HCT116 (cell line): Measurements from ENCODE around the gene CIBAR2. TPM values are rescaled to one million over a fixed set of nuclear protein-coding genes. Genes with fewer than 3 reads are reported as not detected.

Source experiments
- ATAC-seq: fragments of 200-7000 bp; cut with Tn5 transposase; 2 replicates; pipeline ENCODE4 v1.9.1; 2020; ENCODE audit warnings: mild to moderate bottlenecking, moderate library complexity
- BruUV-seq: library from RNA; stranded (reverse); fragments of 400-500 nt; replicated peaks from 2 replicates; lab custom pipeline; 2021; lab: Mats Ljungman, UMichigan
- CTCF ChIA-PET: fragments of 300-600 bp; sonication (Branson Sonifier 250); formaldehyde crosslinking; loops from one replicate; lab custom pipeline; 2021; ENCODE audit warnings: antibody characterized with exemption; lab: Charles Lee
- POLR2A ChIA-PET: fragments of 300-600, 350-600 bp; sonication (Branson Sonifier 250); formaldehyde crosslinking; loops from one replicate; lab custom pipeline; 2021; ENCODE audit warnings: antibody characterized with exemption; lab: Charles Lee
- RAD21 ChIA-PET, 2 experiments: fragments of 300-600 bp; sonication (Branson Sonifier 250); formaldehyde crosslinking; loops; one replicate each; lab custom pipeline; 2023; ENCODE audit warnings: low total read pairs in 2 of 2; ENCODE audit not compliant: uncharacterized antibody in 2 of 2, unreplicated experiment in 2 of 2, low non-redundant PET in 1 of 2; lab: Charles Lee
- DNase-seq: peaks from one replicate; pipeline ENCODE4 v3.0.0-alpha.2; 2010; ENCODE audit warnings: low read depth, low spot score
- H2AFZ ChIP-seq: fragments of 200-600 bp; shearing (Covaris generic), sonication (generic); 2 replicates; pipeline ENCODE4 v1.6.1; 2017; ENCODE audit warnings: low read depth, mixed run types, mixed read lengths, antibody characterized with exemption, low read length; ENCODE audit not compliant: poor library complexity, severe bottlenecking
- H3K27ac ChIP-seq: 2 replicates; pipeline ENCODE4 v1.5.1; 2012; ENCODE audit warnings: low read depth, low read length
- H3K27me3 ChIP-seq: fragments of 200-600 bp; sonication (generic); 2 replicates; pipeline ENCODE4 v1.6.1; 2016; ENCODE audit warnings: mixed run types, low read length, mixed read lengths; ENCODE audit not compliant: insufficient read depth
- H3K36me3 ChIP-seq, 2 experiments: fragments of 200-500 bp in 1 of 2; fragments of 200-600 bp in 1 of 2; sonication (Bioruptor generic) in 1 of 2; sonication (generic) in 1 of 2; 2 replicates each; pipeline versions ENCODE4 v1.5.1 to v1.6.1; 2014 to 2016; ENCODE audit warnings: low read length in 2 of 2, inconsistent platforms in 1 of 2, mixed read lengths in 1 of 2, mixed run types in 1 of 2; ENCODE audit not compliant: insufficient read depth in 2 of 2, control insufficient read depth in 1 of 2
- H3K4me1 ChIP-seq, 2 experiments: fragments of 200-600 bp in 1 of 2; sonication (generic) in 1 of 2; 2 replicates each; pipeline versions ENCODE4 v1.5.1 to v1.6.1; 2012 to 2017; ENCODE audit warnings: low read length in 2 of 2, inconsistent platforms in 1 of 2, mild to moderate bottlenecking in 1 of 2, mixed read lengths in 1 of 2, mixed run types in 1 of 2, moderate library complexity in 1 of 2; ENCODE audit not compliant: insufficient read depth in 2 of 2, control insufficient read depth in 1 of 2
- H3K4me2 ChIP-seq: fragments of 200-600 bp; sonication (generic); 2 replicates; pipeline ENCODE4 v1.6.1; 2017; ENCODE audit warnings: mixed run types, low read length, mixed read lengths
- H3K4me3 ChIP-seq, 2 experiments: fragments of 200-600 bp in 1 of 2; sonication (generic) in 1 of 2; replicated peaks in 1 of 2; 2 replicates each; pipeline ENCODE4 v1.5.1; 2011 to 2016; ENCODE audit warnings: low read length in 2 of 2, control low read depth in 1 of 2, low read depth in 1 of 2, mild to moderate bottlenecking in 1 of 2, mixed read lengths in 1 of 2, mixed run types in 1 of 2
- H3K79me2 ChIP-seq: fragments of 200-600 bp; sonication (generic); 2 replicates; pipeline ENCODE4 v1.6.1; 2017; ENCODE audit warnings: mild to moderate bottlenecking, mixed run types, low read length, moderate library complexity, mixed read lengths; ENCODE audit not compliant: insufficient read depth
- H3K9ac ChIP-seq: fragments of 200-600 bp; sonication (generic); 2 replicates; pipeline ENCODE4 v1.6.1; 2016; ENCODE audit warnings: low read length, mixed read lengths
- H3K9me2 ChIP-seq: fragments of 200-600 bp; sonication (generic), shearing (Covaris generic); 2 replicates; pipeline ENCODE4 v1.6.1; 2017; ENCODE audit warnings: mixed run types, mild to moderate bottlenecking, moderate library complexity; ENCODE audit not compliant: insufficient read depth
- H3K9me3 ChIP-seq, 2 experiments: fragments of 200-500 bp in 1 of 2; fragments of 200-600 bp in 1 of 2; sonication (Bioruptor generic) in 1 of 2; sonication (generic) in 1 of 2; 2 replicates each; pipeline ENCODE4 v1.6.1; 2014 to 2017; ENCODE audit warnings: low read length in 2 of 2, mixed read lengths in 2 of 2, inconsistent platforms in 1 of 2, low read depth in 1 of 2, mild to moderate bottlenecking in 1 of 2, mixed run types in 1 of 2, moderate library complexity in 1 of 2; ENCODE audit not compliant: control insufficient read depth in 1 of 2, insufficient read depth in 1 of 2
- H4K20me1 ChIP-seq: fragments of 200-600 bp; sonication (generic), shearing (Covaris generic); 2 replicates; pipeline ENCODE4 v1.6.1; 2017; ENCODE audit warnings: mixed run types, mild to moderate bottlenecking, moderate library complexity; ENCODE audit not compliant: insufficient read depth
- ATF3 ChIP-seq: IDR thresholded peaks from 2 replicates; pipeline ENCODE4 v1.6.1; 2012
- CEBPB ChIP-seq: IDR thresholded peaks from 2 replicates; pipeline ENCODE4 v1.6.1; 2012; ENCODE audit warnings: low read depth
- CTCF ChIP-seq, 3 experiments: fragments of 200-600 bp in 1 of 3; sonication (generic) in 1 of 3; IDR thresholded peaks in 2 of 3; conservative IDR thresholded peaks in 1 of 3; 2 replicates each; pipeline ENCODE4 v1.5.1; 2012 to 2017; ENCODE audit warnings: low read depth in 2 of 3, low read length in 2 of 3, antibody characterized with exemption in 1 of 3, borderline replicate concordance in 1 of 3, control low read depth in 1 of 3, mild to moderate bottlenecking in 1 of 3, mixed read lengths in 1 of 3, mixed run types in 1 of 3, moderate library complexity in 1 of 3; ENCODE audit not compliant: insufficient read depth in 1 of 3
- EGR1 ChIP-seq: IDR thresholded peaks from 2 replicates; pipeline ENCODE4 v1.6.1; 2012; ENCODE audit warnings: low read depth
- ELF1 ChIP-seq: IDR thresholded peaks from 2 replicates; pipeline ENCODE4 v1.6.1; 2012; ENCODE audit warnings: low read depth, borderline replicate concordance
- EZH2phosphoT487 ChIP-seq: fragments of 200-600 bp; IDR thresholded peaks from 2 replicates; pipeline ENCODE4 v1.6.1; 2018; ENCODE audit warnings: antibody characterized with exemption, borderline replicate concordance
- JUND ChIP-seq: IDR thresholded peaks from 2 replicates; pipeline ENCODE4 v1.6.1; 2012
- RAD21 ChIP-seq: IDR thresholded peaks from 2 replicates; pipeline ENCODE4 v1.6.1; 2012; ENCODE audit warnings: low read depth, mild to moderate bottlenecking
- REST ChIP-seq: IDR thresholded peaks from 2 replicates; pipeline ENCODE4 v1.6.1; 2012; ENCODE audit warnings: low read depth
- SP1 ChIP-seq: IDR thresholded peaks from 2 replicates; pipeline ENCODE4 v1.6.1; 2012; ENCODE audit warnings: low read depth
- SRF ChIP-seq: IDR thresholded peaks from 2 replicates; pipeline ENCODE4 v1.6.1; 2012; ENCODE audit warnings: low read depth
- ZNF274 ChIP-seq: fragments of 200-500 bp; sonication (Bioruptor generic); IDR thresholded peaks from 2 replicates; pipeline ENCODE4 v1.6.1; 2014; ENCODE audit warnings: mild to moderate bottlenecking, low read depth, low read length, inconsistent platforms
- intact Hi-C: fragments of 100-400 bp; cut with micrococcal nuclease; formaldehyde crosslinking; loops from 2 replicates; pipeline ENCODE4 v1.10.0; 2022
- total RNA-seq: library from RNA; stranded (reverse); gene quantifications from one replicate; pipeline ENCODE4 v1.2.1, GENCODE V29; 2021; ENCODE audit not compliant: unreplicated experiment

CIBAR2 gene
- total RNA-seq, 1 experiment from 2014 or later: 0.27 TPM

GRCh38 chr16:85136702-85137322 is 24.5 kb upstream of the CIBAR2 start:
- no TSS peak for BruUV-seq
- Histone ChIP-seq H2AFZ (no peak overlapping the region), H3K4me2 (no peak overlapping the region)

GRCh38 chr16:85136213-85136701 is 24.0 kb upstream of the CIBAR2 start:
- Histone ChIP-seq H3K36me3 (no peaks in the 10 kb centered on the region), H3K27me3 (no peaks in the 10 kb centered on the region), H3K4me2 (no peak overlapping the region), H3K4me1 (no peaks in the 10 kb centered on the region), H3K27ac (no peak overlapping the region), H3K9ac (no peak overlapping the region), H3K4me3 (no peak overlapping the region), H4K20me1 (no peaks in the 10 kb centered on the region), H3K79me2 (no peaks in the 10 kb centered on the region), H3K9me2 (no peaks in the 10 kb centered on the region), H2AFZ (no peak overlapping the region), H3K9me3 (no peaks in the 10 kb centered on the region)
- DNase-seq (no peak), ATAC-seq (no peak)
- intact Hi-C loops: no loop called here
- CTCF ChIA-PET: no interaction called here
- BruUV-seq: no TSS peak
- POLR2A ChIA-PET: no interaction called here
- RAD21 ChIA-PET: no interaction called here
- TF ChIP-seq ZNF274 (no peak), EZH2phosphoT487 (no peak), RAD21 (no peak), SRF (no peak), REST (no peak), ELF1 (no peak), ATF3 (no peak), CEBPB (no peak), JUND (no peak), EGR1 (no peak), SP1 (no peak)

More at GRCh38 chr16:85136702-85137322, 24.5 kb upstream of the CIBAR2 start:
- Histone ChIP-seq H3K36me3 (no peaks in the 10 kb centered on the region), H3K79me2 (no peaks in the 10 kb centered on the region), H3K27ac (no peak overlapping the region), H3K4me1 (no peaks in the 10 kb centered on the region), H3K9ac (no peak overlapping the region), H3K27me3 (no peaks in the 10 kb centered on the region), H3K4me3 (no peak overlapping the region), H3K9me3 (no peaks in the 10 kb centered on the region), H4K20me1 (no peaks in the 10 kb centered on the region), H3K9me2 (no peaks in the 10 kb centered on the region)
- intact Hi-C loops: no loop called here
- TF ChIP-seq CTCF (IDR thresholded peaks at IDR 0.05 in 2 of 3, conservative IDR thresholded peaks at IDR 0.05 in 1 of 3; ENCODE audit: borderline replicate concordance in 1 of 3, insufficient read depth in 1 of 3, low read depth in 2 of 3, low read length in 2 of 3): no peak
- peak; percentile 67 for ATAC-seq
- CTCF ChIA-PET: no interaction called here
- RAD21 ChIA-PET: no interaction called here
- no peak for DNase-seq
- POLR2A ChIA-PET: no interaction called here
